Measurements from ENCODE around the gene OSBPL5. TPM values are rescaled to one million over a fixed set of nuclear protein-coding genes. Genes with fewer than 3 reads are reported as not detected.

Gene OSBPL5
- total and polyA plus RNA-seq, 2 of the 4 experiments (the other 2 are of a cell fraction): 14.9 to 22.3 TPM

GRCh38 chr11:3139481-3140290, 25.4 kb downstream of the OSBPL5 start (continued):
- TF ChIP-seq FOS (IDR thresholded peaks at IDR 0.05; ENCODE audit: low read depth, low read length): no peak

- no peak overlapping the region for H2BK15ac ChIP-seq (ENCODE audit: low read depth, low read length)
- peaks cover 10 to 87% of the 10 kb centered on the region in 2 experiments; a peak in 3 of 4 replicates for H3K79me1 ChIP-seq (ENCODE audit: low read depth in 1 of 2, low read length in 2 of 2)
- in situ Hi-C loops (cut with MboI; ENCODE audit: low sequenced_read_pairs) (no loop called here), dilution Hi-C loops (cut with HindIII; ENCODE audit: low sequenced_read_pairs, unreplicated experiment) (no loop called here), intact Hi-C loops (cut with micrococcal nuclease) (no loop called here)
- H4K8ac ChIP-seq (ENCODE audit: low read depth in 2 of 2, low read length in 2 of 2): no peak overlapping the region
- peaks cover 3% of the 10 kb centered on the region; the same call in 1 of the 2 replicates for H3K9me1 ChIP-seq (ENCODE audit: insufficient read depth, low read length)
- H3K27ac ChIP-seq (ENCODE audit: insufficient read depth, low read length): no peak overlapping the region
- no peak overlapping the region for H3K14ac ChIP-seq (replicated peaks; ENCODE audit: low read depth, low read length)
- no TSS peak for BruUV-seq (replicated peaks)
- no peak overlapping the region for H2BK5ac ChIP-seq (ENCODE audit: low read depth, low read length, poor library complexity, severe bottlenecking)
- H4K5ac ChIP-seq (ENCODE audit: low read depth, low read length): no peak overlapping the region
- no peak overlapping the region for H3K18ac ChIP-seq (ENCODE audit: low read depth, low read length)
- ATAC-seq (ENCODE audit: low read depth): no peak
- no peak overlapping the region for H3K56ac ChIP-seq (ENCODE audit: extremely low read depth, insufficient read depth, low read length)
- H4K91ac ChIP-seq (ENCODE audit: insufficient read depth, low read depth, low read length): no peak overlapping the region
- no peak overlapping the region for H2BK20ac ChIP-seq (ENCODE audit: low read depth, low read length)
- no peak overlapping the region for H2BK120ac ChIP-seq (ENCODE audit: low read depth, low read length)
- H3K23ac ChIP-seq (ENCODE audit: low read depth, low read length): no peak overlapping the region; the same call in 1 of the 2 replicates
- no peak overlapping the region for H2AFZ ChIP-seq (replicated peaks; ENCODE audit: low read length, poor library complexity)
- no peak for DNase-seq
- H4K20me1 ChIP-seq (ENCODE audit: insufficient read depth, low read length): peaks cover 92% of the 10 kb centered on the region
- peaks cover 2% of the 10 kb centered on the region; the same call in 1 of the 2 replicates for H3K4me1 ChIP-seq (ENCODE audit: control insufficient read depth, insufficient read depth, low read length)
- TF ChIP-seq RCOR1 (IDR thresholded peaks at IDR 0.05; ENCODE audit: insufficient replicate concordance, low read length): no peak
- TF ChIP-seq NFE2L2 (IDR thresholded peaks at IDR 0.05; ENCODE audit: low read depth, low read length): no peak
- no peak for TF ChIP-seq FOS (IDR thresholded peaks at IDR 0.05; ENCODE audit: low read depth, low read length)
- TF ChIP-seq CEBPB (IDR thresholded peaks at IDR 0.05; ENCODE audit: low read depth, low read length): no peak
- TF ChIP-seq ELK1 (IDR thresholded peaks at IDR 0.05; ENCODE audit: borderline replicate concordance, low read depth, low read length): no peak
- H2AK9ac ChIP-seq (replicated peaks; ENCODE audit: low read depth, low read length, poor library complexity): no peak overlapping the region
- H3K4ac ChIP-seq (ENCODE audit: low read depth, low read length): no peak overlapping the region
- 86% methylated on average over 7 of the region's 8 CpGs; no CpG with 5 or more reads in 1 of the 2 experiments for WGBS, 2 experiments (ENCODE audit: extremely low coverage in 2 of 2, insufficient read length in 1 of 2)
- no peak overlapping the region for H3K4me3 ChIP-seq (ENCODE audit: insufficient read depth, low read depth, low read length)
- H3K9me3 ChIP-seq (ENCODE audit: control insufficient read depth, insufficient read depth, low read length): no peaks in the 10 kb centered on the region
- ChIA-PET CTCF (interaction anchor here (1.3 kb wide), 1 partner anchor 30 kb away, joined by 3 read pairs; no protein-coding TSS in a partner anchor), POLR2A (ENCODE audit: unreplicated experiment) (no interaction called here)
- no peak overlapping the region for H2AK5ac ChIP-seq (ENCODE audit: low read depth, low read length)
- H3K9ac ChIP-seq (ENCODE audit: low read depth, low read length): no peak overlapping the region
- peaks cover 8% of the 10 kb centered on the region for H3K36me3 ChIP-seq (ENCODE audit: control insufficient read depth, insufficient read depth, low read length)
- no peak overlapping the region for H3K4me2 ChIP-seq (ENCODE audit: low read depth, low read length)
- no peaks in the 10 kb centered on the region for H3K27me3 ChIP-seq (ENCODE audit: control insufficient read depth, insufficient read depth, low read length)
Observed at GRCh38 chr11:3139086-3139440, 26.0 kb downstream of the OSBPL5 start.

All from IMR-90 (cell line).